ENCODE results near the gene ICA1L. TPM values are rescaled to one million over a fixed set of nuclear protein-coding genes. Genes with fewer than 3 reads are reported as not detected.

The ICA1L gene
- total and polyA plus RNA-seq, 2 of the 13 experiments (the other 11 are each of a cell fraction or from before 2014, with no cell fraction given), result 1.5 to 2.4 TPM

DNA sequence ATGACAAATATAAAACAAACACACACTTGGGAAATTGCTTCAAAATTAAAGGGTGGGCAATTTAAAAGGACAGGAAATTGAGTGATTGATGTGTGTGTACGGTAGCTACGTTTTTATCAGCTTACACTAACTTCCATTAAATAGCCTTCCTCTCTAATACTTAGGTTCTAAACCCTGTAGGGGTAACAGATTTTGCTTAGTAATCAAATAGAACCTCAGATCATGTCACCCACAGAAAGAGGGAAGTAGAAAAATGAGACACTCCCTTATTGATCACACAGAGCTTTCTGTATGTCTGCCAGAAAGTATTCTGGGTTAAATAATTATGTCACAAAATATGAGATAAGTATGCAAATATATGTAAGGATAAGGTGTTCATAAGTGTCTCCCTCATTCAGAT, 93.3 kb downstream of the ICA1L start:
- 97% methylated on average over 2 of the region's 2 CpGs for WGBS (ENCODE audit: low lambda C conversion rate)
- no peak overlapping the region for H2AFZ ChIP-seq (ENCODE audit: low read length)
- no peak for DNase-seq (ENCODE audit: low spot score)
- no peaks in the 10 kb centered on the region for H3K4me1 ChIP-seq (ENCODE audit: insufficient read depth, low read length)
- no peak overlapping the region for H3K4me2 ChIP-seq (ENCODE audit: low read depth, low read length)
- TF ChIP-seq MAFK (conservative IDR thresholded peaks at IDR 0.05 in 1 of 2, IDR thresholded peaks at IDR 0.05 in 1 of 2; ENCODE audit: low read length in 2 of 2), result peak; percentile 69 to 78
- TF ChIP-seq CHD4 (IDR thresholded peaks at IDR 0.05; ENCODE audit: borderline replicate concordance, low read length), result no peak
- TF ChIP-seq MAFF (IDR thresholded peaks at IDR 0.05; ENCODE audit: low read depth, low read length), result peak; percentile 72
- POLR2A ChIA-PET, result no interaction called here
- no peak overlapping the region for H3K9ac ChIP-seq (ENCODE audit: insufficient read depth, low read depth, low read length)
- no peak for ATAC-seq
- H3K27me3 ChIP-seq (ENCODE audit: control insufficient read depth in 1 of 2, insufficient read depth in 2 of 2, low read length in 2 of 2), result no peaks in the 10 kb centered on the region
- in situ Hi-C loops (cut with HindIII; ENCODE audit: extremely low pct_ligation_motif_present, low pct_unique_long_range_greater_than_20kb), result no loop called here
- H3K36me3 ChIP-seq (replicated peaks in 1 of 2; ENCODE audit: control insufficient read depth in 1 of 2, insufficient read depth in 2 of 2, low read length in 2 of 2), result peaks cover 6 to 23% of the 10 kb centered on the region in 2 experiments
- CTCF ChIA-PET (ENCODE audit: low intra/inter-chr PET ratio, low total read pairs), result no interaction called here
- H4K20me1 ChIP-seq (ENCODE audit: insufficient read depth, low read length), result no peaks in the 10 kb centered on the region
- intact Hi-C loops (cut with micrococcal nuclease; ENCODE audit: unreplicated experiment), result no loop called here
- no TSS peak for BruUV-seq (replicated peaks)
- H3K27ac ChIP-seq (ENCODE audit: extremely low read length, insufficient read depth, low read length), result no peak overlapping the region
- H3K79me2 ChIP-seq (ENCODE audit: insufficient read depth, low read length), result no peaks in the 10 kb centered on the region
- no peaks in the 10 kb centered on the region for H3K9me3 ChIP-seq (ENCODE audit: low read length)
- no peak for FAIRE-seq
- H3K4me3 ChIP-seq (replicated peaks in 1 of 3; ENCODE audit: insufficient read depth in 1 of 3, low read depth in 2 of 3, low read length in 3 of 3), result no peak overlapping the region

GRCh38 chr2:202774104-202774503, 97.5 kb downstream of the ICA1L start:
- Histone ChIP-seq H3K27ac (ENCODE audit: extremely low read length, insufficient read depth, low read length) (no peak overlapping the region), H3K27me3 (ENCODE audit: control insufficient read depth in 1 of 2, insufficient read depth in 2 of 2, low read length in 2 of 2) (no peaks in the 10 kb centered on the region), H3K36me3 (replicated peaks in 1 of 2; ENCODE audit: control insufficient read depth in 1 of 2, insufficient read depth in 2 of 2, low read length in 2 of 2) (peaks cover 6 to 18% of the 10 kb centered on the region in 2 experiments), H2AFZ (ENCODE audit: low read length) (no peak overlapping the region), H4K20me1 (ENCODE audit: insufficient read depth, low read length) (no peaks in the 10 kb centered on the region), H3K4me1 (ENCODE audit: insufficient read depth, low read length) (no peaks in the 10 kb centered on the region), H3K9ac (ENCODE audit: insufficient read depth, low read depth, low read length) (no peak overlapping the region), H3K9me3 (ENCODE audit: low read length) (no peaks in the 10 kb centered on the region), H3K79me2 (ENCODE audit: insufficient read depth, low read length) (no peaks in the 10 kb centered on the region), H3K4me3 (replicated peaks in 1 of 3; ENCODE audit: insufficient read depth in 1 of 3, low read depth in 2 of 3, low read length in 3 of 3) (no peak overlapping the region), H3K4me2 (ENCODE audit: low read depth, low read length) (no peak overlapping the region)
- TF ChIP-seq RBM22 (optimal IDR thresholded peaks at IDR 0.05; ENCODE audit: low read length), result peak; percentile 34
- TF ChIP-seq AGO2 (optimal IDR thresholded peaks at IDR 0.05; ENCODE audit: low read depth, low read length), result peak; percentile 43
- no peak for TF ChIP-seq MYPOP (CRISPR knock-in tag; IDR thresholded peaks at IDR 0.05)
- DNase-seq (ENCODE audit: low spot score), result no peak
- intact Hi-C loops (cut with micrococcal nuclease; ENCODE audit: unreplicated experiment) (no loop called here), in situ Hi-C loops (cut with HindIII; ENCODE audit: extremely low pct_ligation_motif_present, low pct_unique_long_range_greater_than_20kb) (no loop called here)
- ChIA-PET CTCF (ENCODE audit: low intra/inter-chr PET ratio, low total read pairs) (no interaction called here), POLR2A (no interaction called here)
- no peak for FAIRE-seq
- no TSS peak for BruUV-seq (replicated peaks)
- WGBS (ENCODE audit: low lambda C conversion rate), result 98% methylated on average over 37 of the region's 37 CpGs
- ATAC-seq, result peak; percentile 44

All from HepG2 (cell line).